K562 (cell line): Measurements from ENCODE around the gene ZNF628. TPM values are rescaled to one million over a fixed set of nuclear protein-coding genes. Genes with fewer than 3 reads are reported as not detected.

Experiments used
- CBFA2T2 ChIP-seq: fragments of 450-650 bp; conservative IDR thresholded peaks from 2 replicates; pipeline ENCODE4 v1.6.1; 2017; ENCODE audit warnings: mild to moderate bottlenecking
- EHMT2 ChIP-seq: fragments of 450-650 bp; IDR thresholded peaks from 2 replicates; pipeline ENCODE4 v1.6.1; 2018; ENCODE audit warnings: antibody characterized with exemption
- ELF4 ChIP-seq: fragments of 450-650 bp; formaldehyde crosslinking; IDR thresholded peaks from 2 replicates; pipeline ENCODE4 v1.4.0; 2022; ENCODE audit warnings: missing genetic modification characterization
- HDAC1 ChIP-seq, 2 experiments: fragments of 450-650 bp; IDR thresholded peaks; 2 replicates each; pipeline ENCODE4 v1.6.1; 2016 to 2017; ENCODE audit warnings: inconsistent platforms in 1 of 2, mild to moderate bottlenecking in 1 of 2, moderate library complexity in 1 of 2
- HIVEP1 ChIP-seq: fragments of 250-450 bp; sonication (Bioruptor Pico); IDR thresholded peaks from 2 replicates; pipeline ENCODE4 v1.4.0; 2020; ENCODE audit warnings: mild to moderate bottlenecking
- RFX1 ChIP-seq: fragments of 450-650 bp; IDR thresholded peaks from 2 replicates; pipeline ENCODE4 v1.6.1; 2016; ENCODE audit warnings: mild to moderate bottlenecking, moderate library complexity
- TEAD1 ChIP-seq, 2 experiments: fragments of 450-650 bp in 1 of 2; sonication (generic) in 1 of 2; formaldehyde crosslinking; IDR thresholded peaks; 2 replicates each; pipeline versions ENCODE4 v1.4.0 to v1.8.0; 2020 to 2022; ENCODE audit warnings: mild to moderate bottlenecking in 2 of 2, missing genetic modification reagents in 1 of 2
- TEAD2 ChIP-seq: fragments of 450-650 bp; IDR thresholded peaks from 2 replicates; pipeline ENCODE4 v1.6.1; 2016; ENCODE audit warnings: missing genetic modification characterization, control low read depth, missing compliant biosample characterization
- ZNF175 ChIP-seq: fragments of 200-800 bp; sonication (Bioruptor generic); IDR thresholded peaks from 2 replicates; pipeline ENCODE4 v1.6.1; 2016; ENCODE audit warnings: low read depth, mild to moderate bottlenecking, missing genetic modification characterization, missing compliant biosample characterization
- polyA plus RNA-seq, 8 experiments: library from polyadenylated mRNA; depleted of rRNA in 4 of 8; stranded (reverse) in 5 of 8; unstranded in 3 of 8; fragments of >200 nt; fragmentation: Nextera tagmentation in 2 of 8; fragmentation: Illumina TruSeq in 1 of 8; extraction: Ambion mirVana in 2 of 8; extraction: Trizol in 1 of 8; gene quantifications; 2 replicates each; pipeline versions ENCODE4 v1.2.1 to v1.2.3, GENCODE V29; 2011 to 2014; ENCODE audit warnings: inconsistent platforms in 1 of 8, missing spikeins in 1 of 8
- total RNA-seq, 7 experiments: library from RNA; depleted of rRNA in 6 of 7; stranded (reverse); fragments of >200 nt in 6 of 7; fragmentation: Illumina TruSeq in 2 of 7; extraction: Trizol in 2 of 7; gene quantifications; 2 replicates each; pipeline versions ENCODE4 v1.2.1 to v1.2.3, GENCODE V29; 2011 to 2021; ENCODE audit warnings: low replicate concordance in 1 of 7
- TF ChIP-seq, protein P1 (sequence below), 2 experiments: fragments of 450-650 bp; IDR thresholded peaks; 2 replicates each; pipeline ENCODE4 v1.6.1; 2016; ENCODE audit warnings: mild to moderate bottlenecking in 2 of 2, borderline replicate concordance in 1 of 2, low read depth in 1 of 2, moderate library complexity in 1 of 2
- TF ChIP-seq, protein P2 (sequence below): fragments of 450-650 bp; formaldehyde crosslinking; IDR thresholded peaks from 2 replicates; pipeline ENCODE4 v1.4.0; 2022; ENCODE audit warnings: missing genetic modification characterization
- TF ChIP-seq, protein P3 (sequence below): fragments of 450-650 bp; IDR thresholded peaks from 2 replicates; pipeline ENCODE4 v1.6.1; 2018; ENCODE audit warnings: mild to moderate bottlenecking, low read depth; ENCODE audit not compliant: partially characterized antibody
- TF ChIP-seq, protein P4 (sequence below), 2 experiments: fragments of 450-650 bp in 1 of 2; sonication (generic) in 1 of 2; formaldehyde crosslinking in 1 of 2; IDR thresholded peaks in 1 of 2; conservative IDR thresholded peaks in 1 of 2; 2 replicates each; pipeline versions ENCODE4 v1.6.1 to v1.8.1; 2016 to 2023; ENCODE audit warnings: mild to moderate bottlenecking in 2 of 2, moderate library complexity in 2 of 2, inconsistent platforms in 1 of 2, missing genetic modification reagents in 1 of 2

The ZNF628 gene
- total and polyA plus RNA-seq, 9 of the 15 experiments (the other 6 are each of a cell fraction or from before 2014, with no cell fraction given) = 0.13 to 13.6 (median 2.2) TPM; not detected in 3

DNA sequence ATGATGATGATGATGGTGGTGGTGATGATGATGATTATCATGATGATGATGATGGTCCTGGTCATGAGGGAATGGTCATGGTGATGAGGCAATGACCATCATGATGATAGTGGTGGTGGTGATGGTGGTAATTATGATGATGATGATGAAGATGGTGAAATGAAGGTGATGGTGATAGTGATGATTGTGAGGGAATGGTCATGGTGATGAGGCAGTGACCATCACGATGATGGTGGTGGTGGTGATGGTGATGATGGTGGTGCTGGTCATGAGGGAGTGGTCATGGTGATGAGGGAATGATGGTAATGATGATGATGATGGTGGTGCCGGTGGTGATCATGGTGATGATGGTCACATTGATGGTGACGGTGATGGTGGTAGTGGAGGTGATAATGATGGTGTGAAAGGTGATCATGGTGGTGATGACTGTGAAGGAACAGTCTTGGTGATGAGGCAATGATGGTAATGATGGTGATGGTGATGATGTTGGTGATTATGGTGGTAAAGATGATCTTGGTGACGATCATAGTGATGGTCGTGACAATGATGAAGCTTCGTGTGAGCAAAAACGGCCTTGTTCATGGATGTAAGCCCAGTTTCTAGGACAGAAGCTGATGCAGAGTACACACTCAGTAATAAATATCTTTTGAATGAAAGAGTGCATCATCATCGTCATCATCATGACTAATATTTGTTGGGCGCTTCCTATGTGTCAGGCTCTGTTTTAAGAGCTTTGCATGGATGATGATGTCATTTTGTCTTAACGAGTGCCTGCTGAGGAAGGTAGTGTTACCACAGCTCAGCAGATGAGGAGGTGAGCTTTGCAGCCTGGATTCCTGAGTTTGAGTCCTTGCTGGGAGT is 43.3 kb downstream of the ZNF628 start (continued):
- TF ChIP-seq, protein P1, sequence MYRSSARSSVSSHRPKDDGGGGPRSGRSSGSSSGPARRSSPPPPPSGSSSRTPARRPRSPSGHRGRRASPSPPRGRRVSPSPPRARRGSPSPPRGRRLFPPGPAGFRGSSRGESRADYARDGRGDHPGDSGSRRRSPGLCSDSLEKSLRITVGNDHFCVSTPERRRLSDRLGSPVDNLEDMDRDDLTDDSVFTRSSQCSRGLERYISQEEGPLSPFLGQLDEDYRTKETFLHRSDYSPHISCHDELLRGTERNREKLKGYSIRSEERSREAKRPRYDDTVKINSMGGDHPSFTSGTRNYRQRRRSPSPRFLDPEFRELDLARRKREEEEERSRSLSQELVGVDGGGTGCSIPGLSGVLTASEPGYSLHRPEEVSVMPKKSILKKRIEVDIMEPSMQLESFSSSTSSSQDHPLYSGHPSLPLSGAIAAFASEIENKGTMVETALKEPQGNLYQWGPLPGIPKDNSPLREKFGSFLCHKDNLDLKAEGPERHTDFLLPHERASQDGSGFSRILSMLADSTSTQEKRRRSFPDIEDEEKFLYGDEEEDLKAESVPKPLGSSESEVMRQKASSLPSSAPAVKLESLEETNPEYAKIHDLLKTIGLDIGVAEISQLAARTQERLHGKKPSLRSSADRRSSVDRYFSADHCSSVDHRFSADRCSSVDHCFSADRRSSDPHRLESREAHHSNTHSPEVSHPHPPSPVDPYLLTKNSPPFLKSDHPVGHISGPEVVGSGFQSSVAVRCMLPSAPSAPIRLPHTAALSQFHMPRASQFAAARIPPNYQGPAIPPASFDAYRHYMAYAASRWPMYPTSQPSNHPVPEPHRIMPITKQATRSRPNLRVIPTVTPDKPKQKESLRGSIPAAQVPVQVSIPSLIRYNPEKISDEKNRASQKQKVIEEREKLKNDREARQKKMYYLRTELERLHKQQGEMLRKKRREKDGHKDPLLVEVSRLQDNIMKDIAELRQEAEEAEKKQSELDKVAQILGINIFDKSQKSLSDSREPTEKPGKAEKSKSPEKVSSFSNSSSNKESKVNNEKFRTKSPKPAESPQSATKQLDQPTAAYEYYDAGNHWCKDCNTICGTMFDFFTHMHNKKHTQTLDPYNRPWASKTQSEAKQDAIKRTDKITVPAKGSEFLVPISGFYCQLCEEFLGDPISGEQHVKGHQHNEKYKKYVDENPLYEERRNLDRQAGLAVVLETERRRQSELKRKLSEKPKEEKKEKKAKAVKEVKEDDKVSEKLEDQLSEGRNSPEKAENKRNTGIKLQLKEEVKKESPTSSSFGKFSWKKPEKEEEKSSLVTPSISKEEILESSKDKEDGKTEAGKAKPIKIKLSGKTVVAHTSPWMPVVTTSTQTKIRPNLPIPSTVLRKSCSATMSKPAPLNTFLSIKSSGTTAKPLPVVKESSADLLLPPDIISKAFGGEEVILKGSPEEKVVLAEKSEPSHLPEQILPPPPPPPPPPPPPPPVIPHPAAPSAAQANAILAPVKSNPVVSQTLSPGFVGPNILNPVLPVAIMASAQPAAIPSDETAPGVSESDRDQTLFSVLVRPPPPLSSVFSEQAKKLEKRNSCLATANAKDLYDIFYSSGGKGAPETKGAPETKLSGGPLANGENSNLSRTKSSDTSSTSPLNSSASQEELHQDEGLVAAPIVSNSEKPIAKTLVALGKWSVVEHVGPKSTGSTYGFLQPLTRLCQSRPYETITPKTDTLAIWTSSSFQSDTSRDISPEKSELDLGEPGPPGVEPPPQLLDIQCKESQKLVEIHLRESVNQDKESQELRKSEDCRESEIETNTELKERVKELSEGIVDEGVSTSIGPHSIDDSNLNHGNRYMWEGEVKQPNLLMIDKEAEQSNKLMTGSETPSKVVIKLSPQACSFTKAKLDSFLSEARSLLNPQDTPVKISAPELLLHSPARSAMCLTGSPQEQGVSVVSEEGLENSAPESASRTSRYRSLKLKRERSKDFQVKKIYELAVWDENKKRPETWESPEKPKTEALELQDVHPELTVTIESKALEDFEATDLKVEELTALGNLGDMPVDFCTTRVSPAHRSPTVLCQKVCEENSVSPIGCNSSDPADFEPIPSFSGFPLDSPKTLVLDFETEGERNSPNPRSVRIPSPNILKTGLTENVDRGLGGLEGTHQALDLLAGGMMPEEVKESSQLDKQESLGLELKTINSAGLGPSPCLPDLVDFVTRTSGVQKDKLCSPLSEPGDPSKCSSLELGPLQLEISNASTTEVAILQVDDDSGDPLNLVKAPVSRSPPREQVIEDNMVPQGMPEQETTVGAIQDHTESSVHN (IDR thresholded peaks at IDR 0.05; ENCODE audit: borderline replicate concordance in 1 of 2, low read depth in 1 of 2) = 0 out of 4 replicates have a peak, but pooled peaks of 1 of the 2 experiments have one; percentile 34
- TF ChIP-seq TEAD2 (tag) (no peak), TEAD1 (CRISPR knock-in tag; IDR thresholded peaks at IDR 0.05) (0 out of 4 replicates have a peak, but pooled peaks of 1 of the 2 experiments have one; percentile 36), ELF4 (CRISPR knock-in tag) (peak; percentile 42; the same call in 1 of the 2 replicates), EHMT2 (peak; percentile 90), HIVEP1 (CRISPR knock-in tag) (no peak), RFX1 (no peak), ZNF175 (0 out of 2 replicates have a peak, but pooled peaks have one; percentile 12), HDAC1 (IDR thresholded peaks at IDR 0.05) (peak in 1 of 2 experiments; percentile 65; a peak in 1 of 4 replicates), CBFA2T2 (0 out of 2 replicates have a peak, but pooled peaks have one; percentile 13)
- TF ChIP-seq, protein P2, sequence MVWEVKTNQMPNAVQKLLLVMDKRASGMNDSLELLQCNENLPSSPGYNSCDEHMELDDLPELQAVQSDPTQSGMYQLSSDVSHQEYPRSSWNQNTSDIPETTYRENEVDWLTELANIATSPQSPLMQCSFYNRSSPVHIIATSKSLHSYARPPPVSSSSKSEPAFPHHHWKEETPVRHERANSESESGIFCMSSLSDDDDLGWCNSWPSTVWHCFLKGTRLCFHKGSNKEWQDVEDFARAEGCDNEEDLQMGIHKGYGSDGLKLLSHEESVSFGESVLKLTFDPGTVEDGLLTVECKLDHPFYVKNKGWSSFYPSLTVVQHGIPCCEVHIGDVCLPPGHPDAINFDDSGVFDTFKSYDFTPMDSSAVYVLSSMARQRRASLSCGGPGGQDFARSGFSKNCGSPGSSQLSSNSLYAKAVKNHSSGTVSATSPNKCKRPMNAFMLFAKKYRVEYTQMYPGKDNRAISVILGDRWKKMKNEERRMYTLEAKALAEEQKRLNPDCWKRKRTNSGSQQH (CRISPR knock-in tag) = peak; percentile 27
- TF ChIP-seq, protein P3, sequence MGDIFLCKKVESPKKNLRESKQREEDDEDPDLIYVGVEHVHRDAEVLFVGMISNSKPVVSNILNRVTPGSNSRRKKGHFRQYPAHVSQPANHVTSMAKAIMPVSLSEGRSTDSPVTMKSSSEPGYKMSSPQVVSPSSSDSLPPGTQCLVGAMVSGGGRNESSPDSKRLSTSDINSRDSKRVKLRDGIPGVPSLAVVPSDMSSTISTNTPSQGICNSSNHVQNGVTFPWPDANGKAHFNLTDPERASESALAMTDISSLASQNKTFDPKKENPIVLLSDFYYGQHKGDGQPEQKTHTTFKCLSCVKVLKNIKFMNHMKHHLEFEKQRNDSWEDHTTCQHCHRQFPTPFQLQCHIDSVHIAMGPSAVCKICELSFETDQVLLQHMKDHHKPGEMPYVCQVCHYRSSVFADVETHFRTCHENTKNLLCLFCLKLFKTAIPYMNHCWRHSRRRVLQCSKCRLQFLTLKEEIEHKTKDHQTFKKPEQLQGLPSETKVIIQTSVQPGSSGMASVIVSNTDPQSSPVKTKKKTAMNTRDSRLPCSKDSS = no peak
- TF ChIP-seq, protein P4, sequence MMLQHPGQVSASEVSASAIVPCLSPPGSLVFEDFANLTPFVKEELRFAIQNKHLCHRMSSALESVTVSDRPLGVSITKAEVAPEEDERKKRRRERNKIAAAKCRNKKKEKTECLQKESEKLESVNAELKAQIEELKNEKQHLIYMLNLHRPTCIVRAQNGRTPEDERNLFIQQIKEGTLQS (IDR thresholded peaks at IDR 0.05) = peak; percentile 99
- TF ChIP-seq, protein P4 (CRISPR knock-in tag; conservative IDR thresholded peaks at IDR 0.05) = no peak; the same call in 1 of the 2 replicates
